HCT116 (cell line): ENCODE data around the gene ZNF286A.
"Not testable (repeated sequence)": the region's sequence is repeated elsewhere in the genome, so short reads cannot be mapped to it uniquely, and the experiment has no call there.

Experiments
- JUND ChIP-seq: IDR thresholded peaks from 2 replicates; pipeline ENCODE4 v1.6.1; 2012
- SIN3A ChIP-seq: IDR thresholded peaks from 2 replicates; pipeline ENCODE4 v1.6.1; 2012; ENCODE audit warnings: low read depth
- YY1 ChIP-seq: IDR thresholded peaks from 2 replicates; pipeline ENCODE4 v1.6.1; 2011; ENCODE audit warnings: low read length, low read depth, moderate library complexity, mild to moderate bottlenecking; ENCODE audit not compliant: insufficient replicate concordance; ENCODE audit errors: extremely low read depth
- TF ChIP-seq, protein P1 (sequence below), 3 experiments: fragments of 200-600 bp in 1 of 3; sonication (generic) in 1 of 3; IDR thresholded peaks in 2 of 3; conservative IDR thresholded peaks in 1 of 3; 2 replicates each; pipeline ENCODE4 v1.5.1; 2012 to 2017; ENCODE audit warnings: low read depth in 2 of 3, low read length in 2 of 3, antibody characterized with exemption in 1 of 3, borderline replicate concordance in 1 of 3, control low read depth in 1 of 3, mild to moderate bottlenecking in 1 of 3, mixed read lengths in 1 of 3, mixed run types in 1 of 3, moderate library complexity in 1 of 3; ENCODE audit not compliant: insufficient read depth in 1 of 3
- TF ChIP-seq, protein P2 (sequence below): IDR thresholded peaks from 2 replicates; pipeline ENCODE4 v1.6.1; 2012
- TF ChIP-seq, protein P3 (sequence below): IDR thresholded peaks from 2 replicates; pipeline ENCODE4 v1.6.1; 2012

DNA sequence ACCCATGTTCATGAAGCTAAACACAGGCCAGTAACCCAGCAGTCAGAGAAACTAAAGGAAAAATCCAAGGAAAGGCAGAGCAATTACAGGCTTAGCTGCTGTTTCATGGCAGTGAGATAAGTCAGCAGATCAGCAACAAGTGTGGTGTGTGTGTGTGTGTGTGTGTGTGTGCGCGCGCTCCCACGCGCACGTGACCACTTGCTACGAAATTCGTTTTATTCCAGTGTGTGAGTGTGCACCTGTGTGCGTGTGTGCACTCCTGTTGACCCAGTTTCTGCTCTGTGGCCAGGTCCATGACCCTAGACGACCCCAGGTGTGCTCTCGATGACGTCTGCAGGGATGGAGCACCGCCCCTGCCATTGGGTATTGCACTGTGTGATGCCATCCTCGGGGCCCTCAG, 31.0 kb downstream of the ZNF286A start:
- not testable (repeated sequence) for TF ChIP-seq JUND, SIN3A, YY1
- TF ChIP-seq, protein P1, sequence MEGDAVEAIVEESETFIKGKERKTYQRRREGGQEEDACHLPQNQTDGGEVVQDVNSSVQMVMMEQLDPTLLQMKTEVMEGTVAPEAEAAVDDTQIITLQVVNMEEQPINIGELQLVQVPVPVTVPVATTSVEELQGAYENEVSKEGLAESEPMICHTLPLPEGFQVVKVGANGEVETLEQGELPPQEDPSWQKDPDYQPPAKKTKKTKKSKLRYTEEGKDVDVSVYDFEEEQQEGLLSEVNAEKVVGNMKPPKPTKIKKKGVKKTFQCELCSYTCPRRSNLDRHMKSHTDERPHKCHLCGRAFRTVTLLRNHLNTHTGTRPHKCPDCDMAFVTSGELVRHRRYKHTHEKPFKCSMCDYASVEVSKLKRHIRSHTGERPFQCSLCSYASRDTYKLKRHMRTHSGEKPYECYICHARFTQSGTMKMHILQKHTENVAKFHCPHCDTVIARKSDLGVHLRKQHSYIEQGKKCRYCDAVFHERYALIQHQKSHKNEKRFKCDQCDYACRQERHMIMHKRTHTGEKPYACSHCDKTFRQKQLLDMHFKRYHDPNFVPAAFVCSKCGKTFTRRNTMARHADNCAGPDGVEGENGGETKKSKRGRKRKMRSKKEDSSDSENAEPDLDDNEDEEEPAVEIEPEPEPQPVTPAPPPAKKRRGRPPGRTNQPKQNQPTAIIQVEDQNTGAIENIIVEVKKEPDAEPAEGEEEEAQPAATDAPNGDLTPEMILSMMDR (IDR thresholded peaks at IDR 0.05 in 2 of 3, conservative IDR thresholded peaks at IDR 0.05 in 1 of 3; ENCODE audit: borderline replicate concordance in 1 of 3, insufficient read depth in 1 of 3, low read depth in 2 of 3, low read length in 2 of 3) = not testable (repeated sequence)
- TF ChIP-seq, protein P2, sequence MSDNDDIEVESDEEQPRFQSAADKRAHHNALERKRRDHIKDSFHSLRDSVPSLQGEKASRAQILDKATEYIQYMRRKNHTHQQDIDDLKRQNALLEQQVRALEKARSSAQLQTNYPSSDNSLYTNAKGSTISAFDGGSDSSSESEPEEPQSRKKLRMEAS = not testable (repeated sequence)
- TF ChIP-seq, protein P3, sequence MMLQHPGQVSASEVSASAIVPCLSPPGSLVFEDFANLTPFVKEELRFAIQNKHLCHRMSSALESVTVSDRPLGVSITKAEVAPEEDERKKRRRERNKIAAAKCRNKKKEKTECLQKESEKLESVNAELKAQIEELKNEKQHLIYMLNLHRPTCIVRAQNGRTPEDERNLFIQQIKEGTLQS = not testable (repeated sequence)
